ENCODE data around the gene CLRN1. TPM values are rescaled to one million over a fixed set of nuclear protein-coding genes. Genes with fewer than 3 reads are reported as not detected.

Gene CLRN1
- total RNA-seq, 1 donor from 2014 or later: not detected

GRCh38 chr3:150878996-150879575 lies 93.4 kb downstream of the CLRN1 start:
- TF ChIP-seq CTCF (IDR thresholded peaks at IDR 0.05; ENCODE audit: unreplicated experiment): no peak
- Mint-ChIP-seq H3K27me3 (ENCODE audit: unreplicated experiment) (no peaks in the 10 kb centered on the region), H3K9me3 (ENCODE audit: unreplicated experiment) (no peaks in the 10 kb centered on the region), H3K36me3 (ENCODE audit: low read depth, unreplicated experiment) (no peaks in the 10 kb centered on the region), H3K27ac (ENCODE audit: unreplicated experiment) (no peak overlapping the region), H3K4me3 (ENCODE audit: unreplicated experiment) (no peak overlapping the region), H3K4me1 (ENCODE audit: unreplicated experiment) (no peaks in the 10 kb centered on the region)
- DNase-seq (ENCODE audit: low spot score): no peak

- no peak overlapping the region for H3K4me3 Mint-ChIP-seq (ENCODE audit: unreplicated experiment)
- no peaks in the 10 kb centered on the region for H3K9me3 Mint-ChIP-seq (ENCODE audit: unreplicated experiment)
- TF ChIP-seq CTCF (IDR thresholded peaks at IDR 0.05; ENCODE audit: unreplicated experiment): no peak
- no peaks in the 10 kb centered on the region for H3K36me3 Mint-ChIP-seq (ENCODE audit: low read depth, unreplicated experiment)
- H3K27ac Mint-ChIP-seq (ENCODE audit: unreplicated experiment): no peak overlapping the region
- H3K27me3 Mint-ChIP-seq (ENCODE audit: unreplicated experiment): no peaks in the 10 kb centered on the region
- no peaks in the 10 kb centered on the region for H3K4me1 Mint-ChIP-seq (ENCODE audit: unreplicated experiment)
- DNase-seq (ENCODE audit: low spot score): no peak
Measured at GRCh38 chr3:150878290-150878689, 94.2 kb downstream of the CLRN1 start.

GRCh38 chr3:150877303-150877702 lies 95.2 kb downstream of the CLRN1 start:
- no peaks in the 10 kb centered on the region for H3K4me1 Mint-ChIP-seq (ENCODE audit: unreplicated experiment)
- H3K27ac Mint-ChIP-seq (ENCODE audit: unreplicated experiment): no peak overlapping the region
- DNase-seq (ENCODE audit: low spot score): no peak
- H3K4me3 Mint-ChIP-seq (ENCODE audit: unreplicated experiment): no peak overlapping the region
- TF ChIP-seq CTCF (IDR thresholded peaks at IDR 0.05; ENCODE audit: unreplicated experiment): no peak
- H3K36me3 Mint-ChIP-seq (ENCODE audit: low read depth, unreplicated experiment): no peaks in the 10 kb centered on the region
- no peaks in the 10 kb centered on the region for H3K9me3 Mint-ChIP-seq (ENCODE audit: unreplicated experiment)
- H3K27me3 Mint-ChIP-seq (ENCODE audit: unreplicated experiment): no peaks in the 10 kb centered on the region

- no peaks in the 10 kb centered on the region for H3K4me1 Mint-ChIP-seq (ENCODE audit: unreplicated experiment)
- no peak overlapping the region for H3K27ac Mint-ChIP-seq (ENCODE audit: unreplicated experiment)
Measured at GRCh38 chr3:150876611-150877265, 95.8 kb downstream of the CLRN1 start.

More at GRCh38 chr3:150876611-150877265, 95.8 kb downstream of the CLRN1 start:
- no peak for DNase-seq (ENCODE audit: low spot score)
- Mint-ChIP-seq H3K9me3 (ENCODE audit: unreplicated experiment) (no peaks in the 10 kb centered on the region), H3K27me3 (ENCODE audit: unreplicated experiment) (no peaks in the 10 kb centered on the region), H3K36me3 (ENCODE audit: low read depth, unreplicated experiment) (no peaks in the 10 kb centered on the region), H3K4me3 (ENCODE audit: unreplicated experiment) (no peak overlapping the region)
- TF ChIP-seq CTCF (IDR thresholded peaks at IDR 0.05; ENCODE audit: unreplicated experiment): no peak

Other genes starting within 250 kb of the CLRN1 start
- gene SIAH2, start 209.6 kb downstream of the CLRN1 start, total RNA-seq (ENCODE audit: unreplicated experiment): 13.2 TPM
- gene MINDY4B, start 67.3 kb downstream of the CLRN1 start, total RNA-seq (ENCODE audit: unreplicated experiment): 3.0 TPM
- 4.4 TPM for gene MED12L, start 112.9 kb upstream of the CLRN1 start, total RNA-seq (ENCODE audit: unreplicated experiment)
- not detected for gene GPR171, start 230.5 kb upstream of the CLRN1 start, total RNA-seq (ENCODE audit: unreplicated experiment)

Data from endothelial cell (in vitro differentiated cells).